Melanocyte of skin (primary cell): Measurements from ENCODE around the gene OSM. TPM values are rescaled to one million over a fixed set of nuclear protein-coding genes. Genes with fewer than 3 reads are reported as not detected.

ENCODE experiments used
- total RNA-seq, 2 donors: library from RNA; depleted of rRNA; stranded (reverse); fragments of >200 nt; gene quantifications; 2 replicates each; pipeline ENCODE4 v1.2.3, GENCODE V29; 2012

OSM gene
- not detected for total RNA-seq

DNA sequence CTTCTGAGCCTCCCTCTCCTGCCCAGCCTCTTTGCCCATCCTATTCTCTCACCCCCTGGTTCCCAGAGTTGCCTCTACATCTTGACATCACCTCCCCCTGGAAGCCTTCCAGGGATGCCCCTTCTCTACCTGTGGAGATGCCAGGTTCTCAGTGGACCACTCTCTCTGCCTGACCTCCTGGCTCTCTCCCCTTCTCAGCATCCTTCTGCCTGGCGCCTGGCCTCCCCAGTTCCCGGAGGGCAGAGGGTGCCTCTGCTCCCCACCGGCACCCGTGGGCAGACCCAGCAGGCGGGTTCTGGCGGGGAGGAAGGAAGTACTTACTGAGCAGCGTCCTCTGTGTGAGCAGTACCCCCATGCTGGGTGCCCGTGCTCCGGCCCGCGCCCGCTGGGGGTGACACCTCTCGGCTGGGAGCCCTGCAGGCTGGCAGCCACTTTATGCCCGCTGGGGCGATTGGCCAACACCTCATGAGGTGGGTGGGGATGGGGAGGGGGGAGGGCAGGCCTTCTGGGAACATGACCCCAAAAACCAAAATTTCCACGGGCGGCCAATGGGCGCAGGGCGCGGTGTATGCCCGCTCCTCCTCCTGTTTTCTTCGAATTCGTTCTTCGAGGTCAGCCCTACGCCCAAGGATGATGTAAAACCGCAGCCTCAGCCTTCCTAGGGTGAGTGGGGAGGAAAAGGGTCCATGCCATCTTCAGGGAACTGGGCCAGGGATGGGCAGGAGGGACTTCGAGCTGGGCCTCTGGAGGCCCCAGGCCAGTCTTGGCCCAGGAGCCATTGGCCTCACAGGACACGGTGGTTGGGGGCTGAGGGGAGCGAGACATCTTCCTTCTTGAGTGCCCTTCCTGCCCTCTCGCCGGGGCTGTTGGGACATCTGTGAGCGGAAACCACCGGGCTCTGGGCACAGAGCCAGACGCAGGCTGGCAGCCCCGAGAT lies at the start of gene OSM:
Gene OSM, minus strand, starts transcription at position 407 of the 937 bp plus-strand sequence. Its CDS starts 52 bp downstream, at position 355.

DNA sequence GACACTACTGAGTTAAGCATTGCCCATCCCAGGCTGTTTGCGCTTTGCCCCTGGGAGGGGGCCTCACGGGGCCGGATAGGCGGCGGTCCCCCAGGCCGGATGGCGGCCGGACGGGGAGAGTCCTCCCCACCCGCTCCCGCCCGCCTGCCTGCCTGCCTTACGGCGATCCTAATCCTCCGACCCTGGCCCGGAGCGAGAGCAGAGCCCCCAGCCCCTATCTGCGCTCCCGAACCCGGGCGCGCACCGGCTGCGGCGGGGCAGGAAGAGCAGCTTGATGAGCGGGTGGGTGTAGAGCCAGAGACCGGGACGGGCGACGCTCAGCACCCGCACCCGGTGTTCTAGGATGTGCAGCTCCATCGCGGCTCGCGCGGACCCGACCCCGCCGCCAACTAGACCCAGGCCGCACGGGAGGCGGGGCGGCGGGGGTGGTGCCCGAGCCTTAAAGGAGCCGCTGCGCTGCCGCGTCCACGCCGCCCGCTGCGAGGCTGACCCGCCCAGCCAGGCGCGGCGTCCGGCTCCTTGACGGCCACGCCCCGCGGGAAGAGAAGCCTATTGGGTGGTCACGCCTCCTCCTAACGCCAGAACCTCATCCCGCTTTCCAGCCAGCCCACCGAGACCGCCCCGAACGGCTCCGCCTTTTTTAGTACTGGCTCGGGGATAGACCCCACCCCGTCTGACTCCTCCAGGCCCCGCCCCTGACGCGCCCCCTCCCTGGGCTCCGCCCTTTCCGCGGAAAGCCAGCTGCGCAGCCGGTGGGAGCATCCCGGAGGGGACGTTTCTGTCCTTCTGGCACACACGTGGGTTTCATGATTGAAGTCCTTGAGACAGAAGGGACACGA lies 22.7 kb upstream of the OSM start, which contains the start of gene CASTOR1:
Gene CASTOR1, minus strand, starts transcription at position 365 of the 839 bp plus-strand sequence. Its CDS starts 8 bp downstream, at position 357.

DNA sequence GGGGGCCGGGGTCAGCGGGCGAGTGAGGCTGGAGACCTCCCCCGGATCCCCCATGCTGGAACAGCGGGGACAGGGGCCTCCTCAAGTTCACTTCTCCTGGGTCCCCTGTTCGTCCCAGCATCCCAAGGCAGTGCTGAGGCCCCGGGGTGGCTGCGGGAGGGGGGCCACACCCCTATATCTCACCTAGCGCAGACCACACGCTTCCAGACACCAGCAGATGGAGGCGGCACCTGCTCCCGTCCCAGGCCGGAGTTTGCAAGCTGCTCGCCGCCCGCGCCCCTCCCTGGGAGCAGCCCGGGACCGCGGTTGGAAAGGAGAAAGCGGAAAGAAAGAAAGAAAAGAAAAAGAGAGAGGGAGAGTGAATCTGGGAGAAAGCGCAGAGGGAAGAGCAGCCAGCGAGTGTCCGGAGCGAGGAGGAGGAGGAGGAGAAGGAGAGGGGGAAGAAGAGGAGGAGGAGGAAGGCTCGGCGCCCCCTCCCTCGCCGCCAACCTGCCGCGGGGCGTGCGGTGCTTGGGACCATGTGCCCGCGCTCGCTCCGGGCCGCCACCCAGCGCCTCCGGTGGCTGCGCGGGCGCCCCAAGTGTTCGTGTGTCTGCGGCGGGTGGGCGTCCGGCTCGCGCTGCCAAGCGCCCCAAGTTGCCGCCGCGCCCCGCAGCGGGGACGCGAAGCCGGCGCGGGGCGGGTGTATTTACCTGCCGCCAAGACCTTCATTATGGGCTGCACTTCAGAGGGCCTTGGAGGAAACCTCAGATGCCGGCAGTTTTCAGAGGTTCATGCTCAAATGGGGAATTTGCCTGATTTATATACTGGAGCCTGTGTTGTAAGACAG lies 20.5 kb downstream of the OSM start, which contains the start of gene LIF:
Gene LIF, minus strand, starts transcription at position 775 of the 829 bp plus-strand sequence. Its CDS starts 64 bp downstream, at position 711.

Other genes with a start within 250 kb of the OSM start
- not detected for gene HORMAD2, start 186.4 kb downstream of the OSM start, total RNA-seq
- 1 to 10 TPM in 1 of 2 donors, not detected in 1; 1.4 TPM for gene LIF, start 20.1 kb downstream of the OSM start, total RNA-seq
- 1 to 10 TPM in 1 of 2 donors, under 1 TPM in 1; 1.00 to 1.0 TPM for gene CASTOR1, start 22.7 kb upstream of the OSM start, total RNA-seq
- gene TBC1D10A, start 60.1 kb upstream of the OSM start, total RNA-seq, result 10 to 100 TPM; 31.0 to 31.6 TPM
- gene SF3A1, start 90.0 kb upstream of the OSM start, total RNA-seq, result 10 to 100 TPM; 28.2 to 50.0 TPM
- gene CCDC157, start 90.2 kb upstream of the OSM start, total RNA-seq, result 1 to 10 TPM; 2.3 to 3.4 TPM
- gene RNF215, start 120.6 kb upstream of the OSM start, total RNA-seq, result 1 to 10 TPM; 8.3 to 9.3 TPM
- 1 to 10 TPM; 5.2 to 6.7 TPM for gene SEC14L2, start 130.2 kb upstream of the OSM start, total RNA-seq
- gene MTFP1, start 158.9 kb upstream of the OSM start, total RNA-seq, result 10 to 100 TPM; 14.8 to 38.0 TPM
- gene SEC14L3, start 205.2 kb upstream of the OSM start, total RNA-seq, result not detected
- gene SEC14L4, start 238.8 kb upstream of the OSM start, total RNA-seq, result under 1 TPM; under 0.01 to 0.33 TPM